Mucosa of descending colon (tissue), 3 donors: Measurements from ENCODE around the gene AADACL2. TPM values are rescaled to one million over a fixed set of nuclear protein-coding genes. Genes with fewer than 3 reads are reported as not detected.

ENCODE experiments used
- ATAC-seq: fragments of 200-7000 bp; cut with Tn5 transposase; one replicate; pipeline ENCODE4 v1.9.1; 2020; ENCODE audit warnings: mild to moderate bottlenecking, moderate library complexity
- DNase-seq, 3 donors: peaks; one replicate each; pipeline ENCODE4 v3.0.0-alpha.2; 2020
- H3K36me3 ChIP-seq: fragments of 200-600 bp; one replicate; pipeline ENCODE4 v1.8.0; 2021; ENCODE audit warnings: low read depth, mild to moderate bottlenecking
- H3K4me1 ChIP-seq: fragments of 200-600 bp; one replicate; pipeline ENCODE4 v1.8.0; 2021; ENCODE audit warnings: low read depth, mild to moderate bottlenecking
- H3K4me3 ChIP-seq: fragments of 200-600 bp; one replicate; pipeline ENCODE4 v1.8.0; 2021; ENCODE audit warnings: mild to moderate bottlenecking
- H3K9me3 ChIP-seq: fragments of 200-600 bp; one replicate; pipeline ENCODE4 v1.8.0; 2021; ENCODE audit warnings: mild to moderate bottlenecking
- CTCF ChIP-seq: fragments of 200-600 bp; IDR thresholded peaks from one replicate; pipeline ENCODE4 v1.8.0; 2022; ENCODE audit warnings: antibody characterized with exemption, mild to moderate bottlenecking
- intact Hi-C, 2 donors: fragments of 100-400 bp; cut with DNase I in 1 of 2; cut with micrococcal nuclease in 1 of 2; formaldehyde crosslinking; loops; one replicate each; pipeline versions ENCODE4 v1.11.0 to v1.11.1; 2022; cut with DNase I, micrococcal nuclease
- total RNA-seq, 3 donors: library from RNA; stranded (reverse); fragmentation: NEBNext Ultra II Directional in 2 of 3; extraction: Animal tissue kit (Norgen Biotek cat#: 25700) in 2 of 3; gene quantifications; one replicate each; pipeline versions ENCODE4 v1.2.1 to v1.2.4, GENCODE V29; 2021 to 2023
- donor health status: DM: no; HTN: no; CAD: no; lungs with moderate emphysema.
- donor health status: DM: no; HTN: no; CAD: no.
- donor health status: DM: no; HTN: yes; CAD: no.

AADACL2 gene
- total RNA-seq, 3 donors from 2014 or later, result 0.28 TPM; not detected in 2

DNA sequence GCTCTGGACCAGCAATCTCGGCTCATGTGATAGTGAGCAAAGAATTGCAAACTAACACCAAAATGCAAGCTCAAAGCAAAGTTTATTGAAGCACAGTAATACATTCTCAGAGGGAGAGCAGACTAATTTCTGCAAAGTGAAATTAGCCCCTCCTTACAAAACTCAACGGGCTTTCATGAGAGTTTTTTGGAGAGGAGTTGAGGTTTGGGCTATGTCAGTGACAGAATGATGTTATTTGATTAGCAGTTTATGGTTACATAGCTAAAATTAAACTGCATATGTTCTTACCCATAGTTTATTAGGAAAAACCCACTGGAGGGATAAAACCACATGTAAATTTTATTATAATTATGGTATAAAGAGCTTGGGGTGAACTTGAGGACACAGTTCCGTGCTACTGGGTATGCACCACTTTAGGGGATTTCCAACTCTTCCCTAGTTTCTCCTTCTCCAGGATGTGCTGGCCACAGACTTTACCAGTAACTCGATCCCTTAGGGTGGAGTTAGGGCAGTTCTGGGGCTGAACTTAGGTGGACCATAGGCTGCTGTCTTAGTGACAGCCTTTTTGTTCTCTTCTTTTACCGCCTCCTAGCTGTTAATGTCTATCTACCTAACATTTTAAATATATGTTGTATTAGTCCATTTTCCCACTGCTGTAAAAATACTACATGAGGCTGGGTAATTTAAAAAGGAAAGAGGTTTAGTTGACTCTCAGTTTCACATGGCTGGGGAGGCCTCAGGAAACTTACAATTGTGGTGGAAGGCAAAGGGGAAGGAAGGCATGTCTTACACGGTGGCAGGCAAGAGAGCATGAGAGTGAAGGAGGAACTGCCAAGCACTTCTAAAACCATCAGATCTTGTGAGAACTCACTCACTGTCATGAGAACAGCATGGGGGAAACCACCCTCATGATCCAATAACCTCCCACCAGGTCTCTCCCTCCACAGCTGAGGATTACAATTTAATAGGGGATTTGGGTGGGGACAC lies 8.9 kb upstream of the AADACL2 start:
- Histone ChIP-seq H3K9me3 (no peaks in the 10 kb centered on the region), H3K36me3 (no peaks in the 10 kb centered on the region), H3K4me1 (no peaks in the 10 kb centered on the region), H3K4me3 (no peak overlapping the region)
- ATAC-seq (no peak), DNase-seq (no peak)
- intact Hi-C loops, result no loop called here
- no peak for TF ChIP-seq CTCF

DNA sequence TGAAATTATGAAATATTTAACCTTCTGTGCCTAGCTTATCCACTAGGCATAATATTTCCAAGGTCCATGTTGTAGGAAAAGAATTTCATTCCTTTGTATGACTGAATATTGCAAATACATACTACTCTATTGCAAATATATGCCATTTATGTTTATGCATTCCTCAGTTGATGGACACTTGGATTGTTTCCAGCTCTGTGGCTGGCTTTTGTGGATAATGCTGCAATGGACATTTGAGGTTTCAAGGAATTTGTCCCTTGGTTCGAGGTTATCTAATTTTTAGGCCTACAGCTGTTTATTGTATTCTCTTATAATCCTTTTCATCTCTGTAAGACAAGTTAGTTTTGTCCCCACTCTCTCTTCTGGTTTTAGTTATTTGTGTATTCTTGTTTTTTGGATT lies 7.7 kb upstream of the AADACL2 start:
- Histone ChIP-seq H3K4me1 (no peaks in the 10 kb centered on the region), H3K4me3 (no peak overlapping the region), H3K36me3 (no peaks in the 10 kb centered on the region), H3K9me3 (no peaks in the 10 kb centered on the region)
- ATAC-seq (no peak), DNase-seq (no peak)
- TF ChIP-seq CTCF, result no peak
- intact Hi-C loops, result no loop called here

GRCh38 chr3:151732861-151733260 lies 866 bp upstream of the AADACL2 start:
- Histone ChIP-seq H3K9me3 (no peaks in the 10 kb centered on the region), H3K4me3 (no peak overlapping the region), H3K36me3 (no peaks in the 10 kb centered on the region), H3K4me1 (no peaks in the 10 kb centered on the region)
- intact Hi-C loops, result no loop called here
- ATAC-seq (no peak), DNase-seq (no peak)
- TF ChIP-seq CTCF, result no peak

- Histone ChIP-seq H3K4me3 (no peak overlapping the region), H3K9me3 (no peaks in the 10 kb centered on the region), H3K36me3 (no peaks in the 10 kb centered on the region), H3K4me1 (no peaks in the 10 kb centered on the region)
- no peak for TF ChIP-seq CTCF
- intact Hi-C loops, result no loop called here
- ATAC-seq (no peak), DNase-seq (no peak)
Observed at GRCh38 chr3:151740581-151740980, 6.9 kb downstream of the AADACL2 start.

GRCh38 chr3:151743855-151744254 lies 10.1 kb downstream of the AADACL2 start:
- Histone ChIP-seq H3K9me3 (no peaks in the 10 kb centered on the region), H3K4me1 (no peaks in the 10 kb centered on the region), H3K4me3 (no peak overlapping the region), H3K36me3 (no peaks in the 10 kb centered on the region)
- no peak for ATAC-seq
- no peak for DNase-seq
- no peak for TF ChIP-seq CTCF
- intact Hi-C loops, result no loop called here
